Neural cell (in vitro differentiated cells): ENCODE data around the gene GSG1L2. TPM values are rescaled to one million over a fixed set of nuclear protein-coding genes. Genes with fewer than 3 reads are reported as not detected.

Experiments
- H2AFZ ChIP-seq: fragments of 200-600, 300-800 bp; sonication (generic), shearing (Covaris generic); 2 replicates; pipeline ENCODE4 v1.6.0; 2014; ENCODE audit warnings: low read depth, mild to moderate bottlenecking, antibody characterized with exemption, low read length, moderate library complexity
- H3F3A ChIP-seq: fragments of 200-600 bp; shearing (Covaris generic); 2 replicates; pipeline ENCODE4 v1.6.1; 2016; ENCODE audit warnings: mild to moderate bottlenecking, moderate library complexity, mixed read lengths, antibody characterized with exemption, low read length; ENCODE audit not compliant: insufficient read depth, poor library complexity, severe bottlenecking
- H3K27ac ChIP-seq: fragments of 200-600, 300-800 bp; sonication (generic), shearing (Covaris generic); 2 replicates; pipeline ENCODE4 v1.5.1; 2014; ENCODE audit warnings: mild to moderate bottlenecking, low read length, moderate library complexity
- H3K27me3 ChIP-seq: fragments of 300-800, 200-600 bp; sonication (generic), shearing (Covaris generic); 2 replicates; pipeline ENCODE4 v1.6.0; 2014; ENCODE audit warnings: mild to moderate bottlenecking, low read depth, low read length, moderate library complexity; ENCODE audit not compliant: insufficient read depth
- H3K36me3 ChIP-seq: fragments of 300-800, 200-600 bp; sonication (generic), shearing (Covaris generic); 2 replicates; pipeline ENCODE4 v1.5.1; 2014; ENCODE audit warnings: mild to moderate bottlenecking, antibody characterized with exemption, low read length, moderate library complexity; ENCODE audit not compliant: insufficient read depth
- H3K4me2 ChIP-seq: fragments of 300-800, 200-600 bp; sonication (generic), shearing (Covaris generic); 2 replicates; pipeline ENCODE4 v1.6.0; 2014; ENCODE audit warnings: mild to moderate bottlenecking, low read length
- H3K4me3 ChIP-seq: fragments of 300-800, 200-600 bp; sonication (generic), shearing (Covaris generic); 2 replicates; pipeline ENCODE4 v1.5.1; 2014; ENCODE audit warnings: mild to moderate bottlenecking, low read length, moderate library complexity
- H3K79me2 ChIP-seq: fragments of 200-600 bp; shearing (Covaris generic); replicated peaks from 2 replicates; pipeline ENCODE4 v1.6.0; 2014; ENCODE audit warnings: mild to moderate bottlenecking, low read length, moderate library complexity; ENCODE audit not compliant: insufficient read depth
- H3K9ac ChIP-seq: fragments of 300-800, 200-600 bp; sonication (generic), shearing (Covaris generic); 2 replicates; pipeline ENCODE4 v1.6.1; 2016; ENCODE audit warnings: mild to moderate bottlenecking, low read length, mixed read lengths
- H3K9me2 ChIP-seq: fragments of 200-600 bp; shearing (Covaris generic); 2 replicates; pipeline ENCODE4 v1.6.1; 2016; ENCODE audit warnings: mild to moderate bottlenecking, low read length, mixed read lengths; ENCODE audit not compliant: insufficient read depth
- H3K9me3 ChIP-seq: fragments of 200-600, 300-800 bp; sonication (generic), shearing (Covaris generic); 2 replicates; pipeline ENCODE4 v1.6.1; 2016; ENCODE audit warnings: mild to moderate bottlenecking, mixed run types, low read length, moderate library complexity, mixed read lengths
- H4K20me1 ChIP-seq: fragments of 200-600 bp; shearing (Covaris generic); 2 replicates; pipeline ENCODE4 v1.6.1; 2016; ENCODE audit warnings: mild to moderate bottlenecking, mixed run types; ENCODE audit not compliant: insufficient read depth
- EP300 ChIP-seq: fragments of 450-650 bp; conservative IDR thresholded peaks from 2 replicates; pipeline ENCODE4 v1.6.1; 2014; ENCODE audit warnings: antibody characterized with exemption, mild to moderate bottlenecking, moderate library complexity; ENCODE audit not compliant: poor library complexity, severe bottlenecking
- EZH2 ChIP-seq: fragments of 200-600, 300-800 bp; shearing (Covaris generic), sonication (generic); IDR thresholded peaks from 2 replicates; pipeline ENCODE4 v1.6.1; 2014; ENCODE audit warnings: antibody characterized with exemption, low read length, borderline replicate concordance, mild to moderate bottlenecking; ENCODE audit not compliant: insufficient read depth, poor library complexity, severe bottlenecking
- MXI1 ChIP-seq: fragments of 450-650 bp; conservative IDR thresholded peaks from 2 replicates; pipeline ENCODE4 v1.6.1; 2014; ENCODE audit warnings: antibody characterized with exemption, mild to moderate bottlenecking; ENCODE audit not compliant: poor library complexity, severe bottlenecking
- POLR2AphosphoS5 ChIP-seq: IDR thresholded peaks from 2 replicates; pipeline ENCODE4 v1.6.1; 2012
- RAD21 ChIP-seq: fragments of 450-650 bp; conservative IDR thresholded peaks from 2 replicates; pipeline ENCODE4 v1.6.1; 2014; ENCODE audit warnings: antibody characterized with exemption, mild to moderate bottlenecking, moderate library complexity
- SMC3 ChIP-seq: fragments of 450-650 bp; conservative IDR thresholded peaks from 2 replicates; pipeline ENCODE4 v1.6.1; 2014; ENCODE audit warnings: antibody characterized with exemption, mild to moderate bottlenecking, moderate library complexity; ENCODE audit not compliant: poor library complexity
- TAF1 ChIP-seq: IDR thresholded peaks from 2 replicates; pipeline ENCODE4 v1.6.1; 2012; ENCODE audit warnings: low read depth
- polyA plus RNA-seq: library from polyadenylated mRNA; depleted of rRNA; stranded (reverse); fragments of >200 nt; gene quantifications from 2 replicates; pipeline ENCODE4 v1.2.3, GENCODE V29; 2014
- TF ChIP-seq, protein P1 (sequence below): IDR thresholded peaks from 2 replicates; pipeline ENCODE4 v1.6.1; 2012; ENCODE audit warnings: borderline replicate concordance
- TF ChIP-seq, protein P2 (sequence below): fragments of 450-650 bp; IDR thresholded peaks from 2 replicates; pipeline ENCODE4 v1.5.1; 2014; ENCODE audit warnings: antibody characterized with exemption, mild to moderate bottlenecking, moderate library complexity; ENCODE audit not compliant: poor library complexity, severe bottlenecking

Gene GSG1L2
- polyA plus RNA-seq, 1 donor from 2014 or later, result not detected

DNA sequence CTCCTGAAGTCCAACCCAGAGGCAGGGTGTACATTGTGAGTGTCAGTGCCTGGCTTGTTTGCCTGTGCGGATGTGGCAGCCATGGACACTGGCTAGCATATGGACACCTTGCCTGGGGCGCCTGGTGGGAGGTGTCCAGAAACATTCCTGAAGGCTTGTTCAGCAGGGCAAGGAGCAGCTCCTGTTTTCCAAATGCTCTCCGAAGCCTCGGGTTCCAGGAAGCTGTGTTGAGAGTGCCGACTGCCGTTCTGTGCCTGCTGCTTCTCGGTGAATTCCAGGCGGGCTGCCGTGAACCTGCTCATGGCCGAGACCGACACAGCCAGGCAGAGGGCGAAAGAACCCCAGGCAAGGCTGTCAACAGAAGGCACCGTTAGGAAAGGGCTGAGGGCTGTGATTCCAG, 19.6 kb downstream of the GSG1L2 start:
- Histone ChIP-seq H3K27ac (no peak overlapping the region), H3K9ac (no peak overlapping the region), H3K27me3 (no peaks in the 10 kb centered on the region), H3K4me3 (no peak overlapping the region), H3K79me2 (no peaks in the 10 kb centered on the region), H3F3A (no peaks in the 10 kb centered on the region), H3K36me3 (no peaks in the 10 kb centered on the region), H3K9me3 (no peaks in the 10 kb centered on the region), H2AFZ (no peak overlapping the region), H3K9me2 (no peaks in the 10 kb centered on the region), H3K4me2 (no peak overlapping the region), H4K20me1 (no peaks in the 10 kb centered on the region)
- TF ChIP-seq EZH2, result no peak
- TF ChIP-seq, protein P1, sequence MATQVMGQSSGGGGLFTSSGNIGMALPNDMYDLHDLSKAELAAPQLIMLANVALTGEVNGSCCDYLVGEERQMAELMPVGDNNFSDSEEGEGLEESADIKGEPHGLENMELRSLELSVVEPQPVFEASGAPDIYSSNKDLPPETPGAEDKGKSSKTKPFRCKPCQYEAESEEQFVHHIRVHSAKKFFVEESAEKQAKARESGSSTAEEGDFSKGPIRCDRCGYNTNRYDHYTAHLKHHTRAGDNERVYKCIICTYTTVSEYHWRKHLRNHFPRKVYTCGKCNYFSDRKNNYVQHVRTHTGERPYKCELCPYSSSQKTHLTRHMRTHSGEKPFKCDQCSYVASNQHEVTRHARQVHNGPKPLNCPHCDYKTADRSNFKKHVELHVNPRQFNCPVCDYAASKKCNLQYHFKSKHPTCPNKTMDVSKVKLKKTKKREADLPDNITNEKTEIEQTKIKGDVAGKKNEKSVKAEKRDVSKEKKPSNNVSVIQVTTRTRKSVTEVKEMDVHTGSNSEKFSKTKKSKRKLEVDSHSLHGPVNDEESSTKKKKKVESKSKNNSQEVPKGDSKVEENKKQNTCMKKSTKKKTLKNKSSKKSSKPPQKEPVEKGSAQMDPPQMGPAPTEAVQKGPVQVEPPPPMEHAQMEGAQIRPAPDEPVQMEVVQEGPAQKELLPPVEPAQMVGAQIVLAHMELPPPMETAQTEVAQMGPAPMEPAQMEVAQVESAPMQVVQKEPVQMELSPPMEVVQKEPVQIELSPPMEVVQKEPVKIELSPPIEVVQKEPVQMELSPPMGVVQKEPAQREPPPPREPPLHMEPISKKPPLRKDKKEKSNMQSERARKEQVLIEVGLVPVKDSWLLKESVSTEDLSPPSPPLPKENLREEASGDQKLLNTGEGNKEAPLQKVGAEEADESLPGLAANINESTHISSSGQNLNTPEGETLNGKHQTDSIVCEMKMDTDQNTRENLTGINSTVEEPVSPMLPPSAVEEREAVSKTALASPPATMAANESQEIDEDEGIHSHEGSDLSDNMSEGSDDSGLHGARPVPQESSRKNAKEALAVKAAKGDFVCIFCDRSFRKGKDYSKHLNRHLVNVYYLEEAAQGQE, result no peak
- TF ChIP-seq SMC3, result no peak
- no peak for TF ChIP-seq MXI1
- TF ChIP-seq TAF1, result no peak
- TF ChIP-seq, protein P2, sequence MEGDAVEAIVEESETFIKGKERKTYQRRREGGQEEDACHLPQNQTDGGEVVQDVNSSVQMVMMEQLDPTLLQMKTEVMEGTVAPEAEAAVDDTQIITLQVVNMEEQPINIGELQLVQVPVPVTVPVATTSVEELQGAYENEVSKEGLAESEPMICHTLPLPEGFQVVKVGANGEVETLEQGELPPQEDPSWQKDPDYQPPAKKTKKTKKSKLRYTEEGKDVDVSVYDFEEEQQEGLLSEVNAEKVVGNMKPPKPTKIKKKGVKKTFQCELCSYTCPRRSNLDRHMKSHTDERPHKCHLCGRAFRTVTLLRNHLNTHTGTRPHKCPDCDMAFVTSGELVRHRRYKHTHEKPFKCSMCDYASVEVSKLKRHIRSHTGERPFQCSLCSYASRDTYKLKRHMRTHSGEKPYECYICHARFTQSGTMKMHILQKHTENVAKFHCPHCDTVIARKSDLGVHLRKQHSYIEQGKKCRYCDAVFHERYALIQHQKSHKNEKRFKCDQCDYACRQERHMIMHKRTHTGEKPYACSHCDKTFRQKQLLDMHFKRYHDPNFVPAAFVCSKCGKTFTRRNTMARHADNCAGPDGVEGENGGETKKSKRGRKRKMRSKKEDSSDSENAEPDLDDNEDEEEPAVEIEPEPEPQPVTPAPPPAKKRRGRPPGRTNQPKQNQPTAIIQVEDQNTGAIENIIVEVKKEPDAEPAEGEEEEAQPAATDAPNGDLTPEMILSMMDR, result no peak
- TF ChIP-seq POLR2AphosphoS5, result no peak

DNA sequence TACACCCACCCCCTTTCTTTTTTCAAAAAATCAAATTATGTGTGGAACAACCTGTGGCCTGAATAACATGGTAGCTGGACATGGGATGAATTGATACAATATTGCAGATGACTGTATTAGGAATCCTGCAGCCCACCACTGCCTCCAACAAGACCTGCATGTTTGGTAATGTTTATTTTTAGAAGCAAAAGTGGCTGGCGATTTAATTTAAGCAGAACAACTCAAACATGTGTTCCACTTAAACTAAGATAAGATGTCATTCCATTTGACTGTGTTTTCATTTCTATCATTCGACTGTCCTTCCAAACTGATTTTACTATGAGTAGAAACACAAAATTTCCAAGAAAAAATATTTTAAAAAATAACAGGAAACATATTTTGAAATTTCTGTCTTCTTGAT, 20.4 kb downstream of the GSG1L2 start:
- H3K9me2 ChIP-seq, result no peaks in the 10 kb centered on the region
- H3K79me2 ChIP-seq, result no peaks in the 10 kb centered on the region
- TF ChIP-seq, protein P1, result no peak
- TF ChIP-seq EZH2 (no peak), SMC3 (no peak), POLR2AphosphoS5 (no peak), MXI1 (no peak), TAF1 (no peak), RAD21 (no peak), EP300 (no peak)
- TF ChIP-seq, protein P2, result no peak
- H3K4me3 ChIP-seq, result no peak overlapping the region
- no peaks in the 10 kb centered on the region for H3F3A ChIP-seq
- H3K9ac ChIP-seq, result no peak overlapping the region
- no peak overlapping the region for H2AFZ ChIP-seq
- no peak overlapping the region for H3K27ac ChIP-seq
- no peaks in the 10 kb centered on the region for H3K27me3 ChIP-seq
- no peak overlapping the region for H3K4me2 ChIP-seq
- H3K9me3 ChIP-seq, result no peaks in the 10 kb centered on the region
- H3K36me3 ChIP-seq, result no peaks in the 10 kb centered on the region
- no peaks in the 10 kb centered on the region for H4K20me1 ChIP-seq
